IPS-15b (cell line): Measurements from ENCODE around the gene ITGB5.

Experiments used
- H3K27me3 ChIP-seq: one replicate; pipeline ENCODE4 v1.6.1; 2013; ENCODE audit warnings: low read length; ENCODE audit not compliant: control insufficient read depth, insufficient read depth
- H3K36me3 ChIP-seq: one replicate; pipeline ENCODE4 v1.6.1; 2013; ENCODE audit warnings: low read length; ENCODE audit not compliant: control insufficient read depth, insufficient read depth
- H3K4me1 ChIP-seq: one replicate; pipeline ENCODE4 v1.6.1; 2013; ENCODE audit warnings: mild to moderate bottlenecking, low read length; ENCODE audit not compliant: control insufficient read depth, insufficient read depth
- H3K4me3 ChIP-seq: one replicate; pipeline ENCODE4 v1.5.1; 2013; ENCODE audit warnings: low read depth, low read length
- H3K9ac ChIP-seq: one replicate; pipeline ENCODE4 v1.6.1; 2013; ENCODE audit warnings: low read depth, mild to moderate bottlenecking, low read length
- H3K9me3 ChIP-seq: one replicate; pipeline ENCODE4 v1.6.1; 2013; ENCODE audit warnings: mild to moderate bottlenecking, low read length; ENCODE audit not compliant: control insufficient read depth, insufficient read depth

Gene ITGB5

DNA sequence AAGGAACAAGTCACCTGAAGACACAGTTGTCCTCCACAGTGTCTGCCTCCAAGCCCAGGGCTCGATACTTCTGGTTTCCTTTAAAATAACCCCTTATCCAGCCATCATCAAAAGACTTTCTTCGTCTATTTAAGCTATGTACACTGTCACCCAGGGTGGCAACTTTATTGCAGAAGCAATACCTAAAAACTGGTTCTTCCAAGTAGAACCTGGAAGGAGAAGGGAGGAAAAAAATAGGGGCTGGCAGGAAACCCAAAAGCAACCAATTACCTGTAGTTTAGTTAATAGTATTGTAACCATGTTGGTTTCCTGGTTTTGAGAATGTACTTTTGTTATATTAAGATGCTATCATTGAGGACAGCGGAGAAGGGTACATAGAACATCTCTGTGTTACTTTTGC lies 33.7 kb downstream of the ITGB5 start:
- no peaks in the 10 kb centered on the region for H3K9me3 ChIP-seq
- no peak overlapping the region for H3K4me3 ChIP-seq
- no peak overlapping the region for H3K9ac ChIP-seq
- no peaks in the 10 kb centered on the region for H3K27me3 ChIP-seq
- peaks cover 4% of the 10 kb centered on the region for H3K4me1 ChIP-seq
- peaks cover 3% of the 10 kb centered on the region for H3K36me3 ChIP-seq

DNA sequence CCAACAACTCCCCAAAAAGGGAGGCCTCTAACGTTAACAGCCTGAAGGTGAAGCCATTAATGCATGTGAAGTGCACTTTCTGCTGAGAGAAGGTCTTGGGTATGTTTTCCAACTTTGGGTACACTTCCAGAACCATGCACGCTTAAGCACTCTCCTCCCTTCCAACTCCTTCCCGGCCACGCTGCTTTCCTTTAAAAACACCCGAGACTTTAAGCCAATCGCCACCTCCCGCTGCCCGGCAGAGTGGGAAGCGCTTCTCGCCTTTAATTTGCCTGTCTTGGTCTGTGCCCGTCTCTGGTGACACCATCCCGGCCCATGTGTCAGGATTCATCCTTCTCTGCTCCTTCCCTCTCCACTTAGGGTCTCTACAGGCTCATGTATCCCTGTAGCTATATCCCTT lies 35.3 kb downstream of the ITGB5 start:
- Histone ChIP-seq H3K36me3 (peaks cover 7% of the 10 kb centered on the region), H3K4me1 (peaks cover 4% of the 10 kb centered on the region), H3K9ac (no peak overlapping the region), H3K27me3 (no peaks in the 10 kb centered on the region), H3K4me3 (no peak overlapping the region), H3K9me3 (no peaks in the 10 kb centered on the region)

- no peaks in the 10 kb centered on the region for H3K9me3 ChIP-seq
- H3K36me3 ChIP-seq: peaks cover 11% of the 10 kb centered on the region
- peaks cover 4% of the 10 kb centered on the region for H3K4me1 ChIP-seq
- no peak overlapping the region for H3K4me3 ChIP-seq
- no peaks in the 10 kb centered on the region for H3K27me3 ChIP-seq
- H3K9ac ChIP-seq: no peak overlapping the region
Observed at GRCh38 chr3:124851136-124851535, 36.0 kb downstream of the ITGB5 start.

GRCh38 chr3:124850633-124851032 lies 36.5 kb downstream of the ITGB5 start:
- Histone ChIP-seq H3K36me3 (peaks cover 14% of the 10 kb centered on the region), H3K4me3 (no peak overlapping the region)

GRCh38 chr3:124850212-124850611 lies 37.0 kb downstream of the ITGB5 start:
- Histone ChIP-seq H3K9ac (no peak overlapping the region), H3K27me3 (no peaks in the 10 kb centered on the region), H3K9me3 (no peaks in the 10 kb centered on the region), H3K36me3 (peaks cover 12% of the 10 kb centered on the region), H3K4me1 (peaks cover 4% of the 10 kb centered on the region), H3K4me3 (no peak overlapping the region)

More at GRCh38 chr3:124850633-124851032, 36.5 kb downstream of the ITGB5 start:
- Histone ChIP-seq H3K27me3 (no peaks in the 10 kb centered on the region), H3K9ac (no peak overlapping the region), H3K4me1 (peaks cover 4% of the 10 kb centered on the region), H3K9me3 (no peaks in the 10 kb centered on the region)

GRCh38 chr3:124848300-124848699 lies 38.9 kb downstream of the ITGB5 start:
- H3K9ac ChIP-seq: no peak overlapping the region
- H3K36me3 ChIP-seq: peaks cover 12% of the 10 kb centered on the region
- H3K27me3 ChIP-seq: no peaks in the 10 kb centered on the region
- peaks cover 4% of the 10 kb centered on the region for H3K4me1 ChIP-seq
- H3K9me3 ChIP-seq: no peaks in the 10 kb centered on the region
- H3K4me3 ChIP-seq: no peak overlapping the region

GRCh38 chr3:124847863-124848262 lies 39.3 kb downstream of the ITGB5 start:
- Histone ChIP-seq H3K9me3 (no peaks in the 10 kb centered on the region), H3K9ac (no peak overlapping the region), H3K27me3 (no peaks in the 10 kb centered on the region), H3K36me3 (peaks cover 12% of the 10 kb centered on the region), H3K4me3 (no peak overlapping the region), H3K4me1 (peaks cover 4% of the 10 kb centered on the region)

DNA sequence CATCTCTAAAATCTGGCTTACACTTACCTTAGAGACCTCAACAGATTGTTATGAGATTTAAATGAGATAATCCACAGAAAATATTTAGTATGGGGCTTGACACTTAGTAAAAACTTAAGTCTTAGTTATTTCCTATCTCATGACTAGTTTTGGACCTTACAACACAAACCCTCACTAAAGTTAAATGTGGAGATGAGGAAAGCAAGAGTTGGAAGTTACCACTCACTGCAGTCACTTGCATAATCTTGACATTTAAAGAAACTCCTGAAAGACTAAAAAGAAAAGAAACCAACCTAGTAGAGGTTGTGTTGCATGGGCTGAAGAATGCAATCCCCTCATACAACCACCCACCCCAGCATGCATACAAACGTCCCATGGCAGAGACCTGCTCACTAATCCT lies 40.1 kb downstream of the ITGB5 start:
- Histone ChIP-seq H3K9ac (no peak overlapping the region), H3K4me3 (no peak overlapping the region), H3K9me3 (no peaks in the 10 kb centered on the region), H3K27me3 (no peaks in the 10 kb centered on the region), H3K4me1 (peaks cover 4% of the 10 kb centered on the region), H3K36me3 (peaks cover 12% of the 10 kb centered on the region)

DNA sequence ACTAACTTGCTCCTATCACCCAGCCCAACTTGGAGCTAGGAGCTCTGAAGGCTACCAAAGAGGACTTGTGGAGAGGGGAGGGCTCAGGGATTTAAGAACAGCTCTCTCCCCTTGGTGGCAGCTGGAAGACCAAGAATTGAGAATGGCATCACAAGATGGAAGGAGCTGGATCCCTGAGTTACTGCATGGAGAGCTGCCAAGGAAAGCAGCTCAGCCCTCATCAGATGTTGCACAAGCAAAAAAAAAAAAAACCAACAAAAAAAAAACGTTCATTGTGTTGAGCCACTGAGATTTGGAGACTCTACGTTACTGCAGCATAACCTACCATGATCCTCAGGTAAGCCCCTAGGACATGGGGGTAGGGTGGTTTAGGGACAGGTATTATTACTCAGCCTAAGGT lies 41.0 kb downstream of the ITGB5 start:
- Histone ChIP-seq H3K4me3 (no peak overlapping the region), H3K9me3 (no peaks in the 10 kb centered on the region), H3K4me1 (peaks cover 4% of the 10 kb centered on the region), H3K9ac (no peak overlapping the region), H3K27me3 (no peaks in the 10 kb centered on the region), H3K36me3 (peaks cover 12% of the 10 kb centered on the region)

DNA sequence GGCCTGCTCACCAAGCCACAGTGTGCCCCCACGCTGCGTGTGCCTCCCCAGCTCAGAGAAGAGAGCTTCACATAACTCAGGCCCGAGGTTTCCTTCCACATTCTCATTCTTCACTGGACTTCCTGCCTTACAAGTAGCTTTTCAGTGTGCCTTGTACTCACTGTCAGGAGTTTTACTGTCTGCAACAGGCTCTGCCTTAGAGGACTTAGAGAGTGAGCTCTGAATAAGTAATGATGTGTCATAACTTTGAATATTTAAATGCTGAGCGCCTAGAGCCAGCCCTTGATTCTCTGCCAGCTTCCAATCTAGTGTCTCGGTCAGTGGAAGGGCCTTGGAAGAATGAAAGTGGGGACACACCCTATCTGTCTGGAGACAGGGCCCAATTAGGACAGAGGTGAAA lies 41.8 kb downstream of the ITGB5 start:
- no peaks in the 10 kb centered on the region for H3K27me3 ChIP-seq
- H3K4me1 ChIP-seq: no peaks in the 10 kb centered on the region
- H3K9ac ChIP-seq: no peak overlapping the region
- no peak overlapping the region for H3K4me3 ChIP-seq
- H3K36me3 ChIP-seq: peaks cover 16% of the 10 kb centered on the region
- H3K9me3 ChIP-seq: no peaks in the 10 kb centered on the region

DNA sequence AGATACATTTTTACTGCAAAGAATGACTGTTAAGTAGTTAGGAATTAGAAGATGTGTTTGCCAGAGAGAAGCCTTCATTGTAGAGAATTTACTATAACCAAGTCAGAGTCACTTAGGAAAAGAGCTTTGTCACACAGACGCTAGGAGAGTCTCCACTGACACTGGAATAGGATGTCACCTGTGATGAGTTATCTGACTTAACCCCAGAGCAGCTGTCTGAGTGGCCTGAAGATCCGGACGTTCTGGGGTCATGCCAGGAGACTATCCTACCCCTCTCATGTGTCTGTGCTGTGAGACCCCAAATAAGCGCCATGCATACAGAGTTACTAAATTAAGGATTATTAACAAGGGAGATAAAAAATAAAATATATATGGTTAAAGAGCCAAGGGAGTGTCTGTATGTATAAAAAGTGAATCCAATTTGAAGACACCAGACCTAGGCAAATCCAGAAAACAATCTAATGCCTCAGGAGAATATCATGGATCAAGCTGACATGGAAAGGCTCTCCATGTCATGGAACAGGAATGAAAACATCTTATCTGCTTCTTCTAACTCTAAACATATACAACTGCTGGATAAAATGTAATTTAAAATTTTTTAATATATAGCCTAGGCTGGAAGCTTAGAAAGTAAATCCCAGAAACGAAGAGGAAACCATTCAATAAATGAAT lies 43.5 kb downstream of the ITGB5 start:
- Histone ChIP-seq H3K36me3 (peaks cover 16% of the 10 kb centered on the region), H3K9ac (no peak overlapping the region), H3K27me3 (no peaks in the 10 kb centered on the region), H3K4me3 (no peak overlapping the region), H3K9me3 (no peaks in the 10 kb centered on the region), H3K4me1 (no peaks in the 10 kb centered on the region)

GRCh38 chr3:124843047-124843446 lies 44.1 kb downstream of the ITGB5 start:
- Histone ChIP-seq H3K4me3 (no peak overlapping the region), H3K36me3 (peaks cover 14% of the 10 kb centered on the region), H3K9ac (no peak overlapping the region), H3K9me3 (no peaks in the 10 kb centered on the region), H3K27me3 (no peaks in the 10 kb centered on the region), H3K4me1 (no peaks in the 10 kb centered on the region)
